Activated T-cell treated with anti-CD3 and anti-CD28 coated beads, Interleukin-2, amount 50 U/mL, for 24 hours (primary cell): ENCODE measurements around the gene MANBA.
A peak's percentile ranks its signal among the peaks of the same experiment; 100 is the strongest.

Source experiments
- DNase-seq: peaks from one replicate; pipeline ENCODE4 v3.0.0-alpha.2; 2020
- H3K27ac Mint-ChIP-seq: 2 replicates; pipeline ENCODE4 v1.8.0; 2020; ENCODE audit warnings: mild to moderate bottlenecking, mixed read lengths
- H3K27me3 Mint-ChIP-seq: 2 replicates; pipeline ENCODE4 v1.8.0; 2020; ENCODE audit warnings: mixed read lengths
- H3K36me3 Mint-ChIP-seq: 2 replicates; pipeline ENCODE4 v1.8.0; 2020; ENCODE audit warnings: low read depth, mixed read lengths
- H3K4me1 Mint-ChIP-seq: 2 replicates; pipeline ENCODE4 v1.8.0; 2020; ENCODE audit warnings: low read depth, mixed read lengths
- H3K4me3 Mint-ChIP-seq: 2 replicates; pipeline ENCODE4 v1.8.0; 2020; ENCODE audit warnings: mild to moderate bottlenecking, moderate library complexity, mixed read lengths
- H3K9me3 Mint-ChIP-seq: 2 replicates; pipeline ENCODE4 v1.8.0; 2020; ENCODE audit warnings: mixed read lengths

The MANBA gene

DNA sequence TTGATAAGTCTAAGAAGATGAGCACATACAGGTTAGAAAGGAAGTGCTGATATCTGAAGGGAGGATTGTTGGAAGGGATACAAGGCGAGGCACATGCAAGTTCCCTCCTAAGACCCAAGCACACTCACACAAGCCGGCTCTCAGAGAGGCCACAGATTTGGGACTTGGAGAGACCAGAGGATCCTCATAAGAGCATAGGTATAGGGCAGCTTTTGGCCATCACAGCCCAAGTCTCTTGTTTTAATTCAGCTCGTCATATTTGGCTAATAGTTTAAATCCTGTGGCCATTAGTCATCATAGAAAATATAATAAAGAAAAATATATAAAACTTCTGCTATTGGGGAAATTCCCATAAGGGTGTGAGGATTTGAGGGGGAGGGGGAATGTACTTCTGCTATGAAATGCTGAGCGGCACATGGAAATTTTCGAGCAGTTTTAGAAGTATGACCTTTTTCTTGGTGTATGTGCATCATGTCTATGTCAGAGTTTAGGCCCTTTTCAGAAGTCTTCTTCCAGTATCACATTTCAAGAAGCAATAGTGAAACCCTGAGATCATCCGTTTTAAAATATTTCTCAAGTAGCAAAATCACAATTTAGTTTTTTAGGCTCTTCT lies 161.9 kb downstream of the MANBA start:
- Mint-ChIP-seq H3K4me1 (peaks cover 78% of the 10 kb centered on the region), H3K27ac (peak overlapping the region; percentile 94), H3K27me3 (no peaks in the 10 kb centered on the region), H3K9me3 (no peaks in the 10 kb centered on the region), H3K4me3 (peak overlapping the region; percentile 31), H3K36me3 (peaks cover 94% of the 10 kb centered on the region)
- DNase-seq = no peak

DNA sequence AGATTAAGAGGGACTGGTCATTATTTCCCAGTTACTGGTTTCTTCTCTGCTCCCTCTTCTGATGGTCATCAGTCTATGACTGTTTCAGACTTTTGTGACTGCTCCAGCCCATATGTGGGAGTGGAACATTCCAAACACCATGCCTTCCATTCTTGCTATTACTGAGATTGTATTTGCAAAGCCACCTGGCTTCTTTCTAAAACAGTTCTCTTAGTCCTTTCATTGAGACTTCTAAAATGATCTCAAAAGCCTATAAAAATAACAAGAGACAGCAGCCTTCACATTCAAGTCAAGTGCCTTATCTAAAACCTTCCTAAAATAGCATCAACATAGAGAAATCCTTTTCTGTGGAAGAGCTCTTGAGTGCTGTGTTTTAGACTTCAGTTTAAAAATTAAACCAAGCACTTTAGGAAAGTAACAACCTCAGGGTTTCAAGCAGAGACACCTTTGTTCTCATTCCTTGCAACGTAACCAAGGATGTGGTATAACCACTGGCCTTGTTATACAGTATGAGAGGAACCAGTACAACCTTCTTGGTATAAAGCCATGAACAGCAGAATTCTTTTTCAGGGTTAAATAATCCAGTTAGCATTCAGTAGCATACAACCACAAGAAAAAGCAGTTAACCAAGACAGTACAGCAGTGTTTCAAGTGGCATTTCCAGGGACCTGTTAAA lies 162.5 kb downstream of the MANBA start:
- H3K9me3 Mint-ChIP-seq = no peaks in the 10 kb centered on the region
- DNase-seq = no peak
- H3K4me1 Mint-ChIP-seq = peaks cover 78% of the 10 kb centered on the region
- H3K27ac Mint-ChIP-seq = peak overlapping the region; percentile 94
- H3K36me3 Mint-ChIP-seq = peaks cover 92% of the 10 kb centered on the region
- no peaks in the 10 kb centered on the region for H3K27me3 Mint-ChIP-seq
- peak overlapping the region; percentile 31 for H3K4me3 Mint-ChIP-seq

DNA sequence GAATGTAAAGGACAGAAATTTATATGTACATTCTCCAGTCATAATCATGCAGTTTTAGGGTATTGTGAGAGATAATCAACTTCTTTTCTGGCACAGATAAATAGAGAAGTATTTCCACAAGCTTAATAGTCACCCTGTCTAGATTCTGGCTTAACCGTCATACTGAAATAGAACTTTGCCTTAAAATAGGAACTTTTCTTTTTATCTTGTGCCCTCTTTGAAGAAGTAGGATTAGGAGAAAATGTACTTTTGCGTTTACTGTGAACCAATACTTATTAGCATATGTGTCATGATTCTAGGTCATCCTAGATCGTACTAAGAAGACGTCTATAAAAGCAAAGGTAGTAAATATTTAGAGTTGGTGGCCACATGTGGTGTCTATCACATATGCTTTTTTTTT lies 164.2 kb downstream of the MANBA start:
- H3K27me3 Mint-ChIP-seq = no peaks in the 10 kb centered on the region
- no peak for DNase-seq
- no peak overlapping the region for H3K4me3 Mint-ChIP-seq
- H3K4me1 Mint-ChIP-seq = peaks cover 90% of the 10 kb centered on the region
- H3K9me3 Mint-ChIP-seq = no peaks in the 10 kb centered on the region
- peak overlapping the region; percentile 82 for H3K27ac Mint-ChIP-seq
- peaks cover 95% of the 10 kb centered on the region for H3K36me3 Mint-ChIP-seq

DNA sequence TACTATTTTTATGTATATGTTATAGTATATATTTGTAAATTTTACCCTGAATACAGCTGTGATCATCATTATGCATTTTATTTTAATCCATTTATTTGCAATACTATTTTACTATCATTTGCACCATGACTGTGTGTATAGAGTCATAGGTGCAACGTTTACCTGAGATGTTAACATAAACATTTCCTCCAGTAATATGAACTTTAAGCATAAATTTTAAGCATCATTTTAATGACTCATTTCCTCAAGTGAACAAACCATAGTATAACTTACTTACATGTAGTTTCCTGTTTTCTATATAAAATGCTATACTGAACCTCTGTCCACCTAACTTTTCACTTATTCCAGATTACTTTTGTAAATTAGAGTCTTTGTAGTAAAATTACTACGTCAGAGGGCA lies 166.8 kb downstream of the MANBA start:
- H3K36me3 Mint-ChIP-seq = peaks cover 96% of the 10 kb centered on the region
- no peaks in the 10 kb centered on the region for H3K9me3 Mint-ChIP-seq
- no peaks in the 10 kb centered on the region for H3K27me3 Mint-ChIP-seq
- no peak overlapping the region for H3K4me3 Mint-ChIP-seq
- H3K4me1 Mint-ChIP-seq = peaks cover 94% of the 10 kb centered on the region
- DNase-seq = no peak
- H3K27ac Mint-ChIP-seq = peak overlapping the region; percentile 69

DNA sequence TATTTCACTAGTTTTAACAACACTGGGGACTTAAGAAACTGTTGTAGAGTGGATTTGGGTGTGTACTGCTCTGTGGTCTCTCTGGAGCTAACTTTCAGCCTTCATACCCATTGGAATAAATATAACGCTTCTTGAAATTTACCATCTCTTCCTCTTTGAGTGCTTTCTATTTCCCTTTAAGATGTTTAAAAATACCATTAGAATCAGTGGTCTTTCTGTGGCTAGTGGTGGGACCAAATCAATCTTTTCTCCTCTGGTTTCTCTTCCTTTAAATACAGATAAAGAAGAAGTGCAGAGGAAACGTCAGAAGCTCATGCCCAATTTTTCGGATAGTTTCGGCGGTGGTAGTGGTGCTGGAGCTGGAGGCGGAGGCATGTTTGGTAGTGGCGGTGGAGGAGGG lies 167.6 kb downstream of the MANBA start:
- no peaks in the 10 kb centered on the region for H3K9me3 Mint-ChIP-seq
- H3K4me3 Mint-ChIP-seq = no peak overlapping the region
- peaks cover 92% of the 10 kb centered on the region for H3K4me1 Mint-ChIP-seq
- no peaks in the 10 kb centered on the region for H3K27me3 Mint-ChIP-seq
- no peak for DNase-seq
- peaks cover 98% of the 10 kb centered on the region for H3K36me3 Mint-ChIP-seq
- H3K27ac Mint-ChIP-seq = peak overlapping the region; percentile 72

DNA sequence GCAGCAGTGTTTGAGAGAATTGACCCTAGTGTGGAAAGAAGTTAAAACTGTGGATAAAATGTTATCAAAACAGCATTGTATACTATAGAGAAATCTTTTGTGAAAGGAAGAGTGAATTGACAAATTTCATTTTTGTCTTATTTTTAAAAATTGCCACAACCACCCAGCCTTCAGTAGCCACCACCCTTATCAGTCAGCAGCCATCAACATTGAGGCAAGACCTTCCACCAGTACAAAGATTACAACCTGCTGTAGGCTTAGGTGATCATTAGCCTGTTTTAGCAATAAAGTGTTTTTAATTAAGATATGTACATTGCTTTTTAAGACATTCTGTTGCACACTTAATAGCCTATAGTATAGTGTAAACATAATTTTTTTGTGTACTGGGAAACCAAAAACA lies 168.5 kb downstream of the MANBA start:
- H3K27ac Mint-ChIP-seq = peak overlapping the region; percentile 72
- peaks cover 98% of the 10 kb centered on the region for H3K36me3 Mint-ChIP-seq
- no peaks in the 10 kb centered on the region for H3K9me3 Mint-ChIP-seq
- H3K4me1 Mint-ChIP-seq = peaks cover 92% of the 10 kb centered on the region
- no peak for DNase-seq
- H3K4me3 Mint-ChIP-seq = no peak overlapping the region
- H3K27me3 Mint-ChIP-seq = no peaks in the 10 kb centered on the region

DNA sequence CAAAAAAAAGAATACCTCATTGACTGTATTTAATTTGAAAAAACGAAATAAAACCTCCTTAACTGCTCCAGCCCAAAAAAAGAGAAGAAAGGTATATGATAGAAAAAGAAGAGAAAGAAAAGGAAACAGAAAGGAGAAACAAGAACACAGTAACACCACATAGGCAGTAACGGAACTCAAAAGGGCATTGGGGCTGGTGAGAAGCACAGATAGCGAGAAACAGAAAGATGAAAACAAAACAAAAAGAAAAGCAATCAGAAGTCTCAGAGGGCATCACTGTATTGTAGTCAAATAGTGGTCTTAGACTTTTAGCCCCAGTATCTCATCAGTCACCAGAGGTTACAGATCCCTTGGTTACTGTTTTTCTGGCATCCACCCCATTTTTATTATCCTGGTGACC lies 171.0 kb downstream of the MANBA start:
- H3K4me3 Mint-ChIP-seq = no peak overlapping the region
- peak overlapping the region; percentile 34 for H3K27ac Mint-ChIP-seq
- H3K36me3 Mint-ChIP-seq = peaks cover 98% of the 10 kb centered on the region
- H3K27me3 Mint-ChIP-seq = no peaks in the 10 kb centered on the region
- DNase-seq = no peak
- H3K4me1 Mint-ChIP-seq = peaks cover 95% of the 10 kb centered on the region
- no peaks in the 10 kb centered on the region for H3K9me3 Mint-ChIP-seq

DNA sequence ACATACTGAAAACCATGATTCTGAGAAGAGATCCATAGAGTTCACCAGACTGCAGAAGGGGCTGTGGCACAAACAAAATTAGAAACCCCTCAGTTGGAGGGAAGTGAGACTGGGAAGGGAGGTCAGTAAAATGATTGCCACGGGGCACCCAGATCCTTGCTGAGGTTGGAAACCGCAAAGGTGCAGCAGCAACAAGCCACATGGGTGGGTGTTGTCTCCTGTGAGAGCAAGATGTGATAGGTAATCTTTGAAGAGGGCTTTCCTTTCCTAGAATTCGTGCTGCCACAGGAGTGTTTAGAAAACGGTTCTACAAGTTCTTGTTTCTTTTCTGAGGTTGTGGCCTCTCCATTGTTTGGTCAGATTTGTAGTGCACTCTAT lies 174.1 kb downstream of the MANBA start:
- H3K4me1 Mint-ChIP-seq = peaks cover 88% of the 10 kb centered on the region
- no peaks in the 10 kb centered on the region for H3K9me3 Mint-ChIP-seq
- DNase-seq = no peak
- H3K4me3 Mint-ChIP-seq = peak overlapping the region; percentile 9
- peaks cover 100% of the 10 kb centered on the region for H3K36me3 Mint-ChIP-seq
- H3K27me3 Mint-ChIP-seq = no peaks in the 10 kb centered on the region
- H3K27ac Mint-ChIP-seq = peak overlapping the region; percentile 93

DNA sequence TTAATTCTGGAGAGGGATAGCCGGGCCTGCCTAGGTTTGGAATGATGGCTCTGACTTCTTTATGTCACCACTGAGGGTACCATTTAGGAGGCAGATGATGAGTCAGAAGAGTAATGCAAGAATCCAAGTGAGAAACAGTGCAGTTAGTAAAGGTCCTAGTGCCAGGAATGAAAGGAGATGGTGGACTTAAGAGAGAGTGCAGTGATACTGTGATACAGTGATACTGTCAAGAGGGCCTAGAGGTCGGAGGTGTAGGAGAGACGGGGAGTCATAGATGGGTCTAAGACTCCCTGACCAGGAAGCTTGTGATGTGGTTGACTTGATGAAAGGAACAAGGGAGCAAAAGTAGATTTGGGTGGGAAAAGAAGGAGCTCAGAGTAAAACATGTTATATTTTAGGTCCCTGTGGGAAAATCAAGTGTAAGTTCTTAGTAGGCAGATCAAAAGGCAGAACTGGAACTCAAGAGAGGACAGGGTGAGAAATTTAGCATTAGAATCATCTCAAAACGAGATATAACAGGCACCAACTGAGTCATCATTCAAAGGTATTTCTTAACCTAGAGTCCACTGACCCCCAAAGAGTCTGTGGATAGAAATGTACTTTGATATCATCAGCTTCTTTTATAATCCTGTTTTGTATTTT lies 174.6 kb downstream of the MANBA start:
- peak overlapping the region; percentile 44 for H3K4me3 Mint-ChIP-seq
- peaks cover 86% of the 10 kb centered on the region for H3K4me1 Mint-ChIP-seq

DNA sequence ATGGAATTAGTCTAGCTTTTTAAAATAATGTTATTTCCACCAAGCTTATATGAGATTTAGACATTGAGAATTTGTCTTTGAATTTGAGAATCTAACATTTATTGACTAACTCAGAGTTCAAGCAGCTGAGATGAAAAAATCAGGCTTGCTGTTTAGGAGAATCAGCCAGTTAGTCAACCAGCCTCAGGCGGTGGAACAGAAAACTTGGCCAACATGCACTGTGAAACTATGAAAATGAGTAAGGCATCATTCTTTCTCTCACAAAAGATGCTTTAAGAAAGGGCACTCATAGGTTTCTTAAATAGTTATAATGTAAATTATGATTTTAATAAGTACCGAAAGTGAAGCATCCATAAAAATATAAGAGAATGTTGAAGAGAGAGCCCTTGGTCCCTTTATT lies 175.4 kb downstream of the MANBA start:
- no peaks in the 10 kb centered on the region for H3K9me3 Mint-ChIP-seq
- H3K27me3 Mint-ChIP-seq = no peaks in the 10 kb centered on the region
- H3K36me3 Mint-ChIP-seq = peaks cover 100% of the 10 kb centered on the region
- peak overlapping the region; percentile 93 for H3K27ac Mint-ChIP-seq
- H3K4me1 Mint-ChIP-seq = peaks cover 84% of the 10 kb centered on the region
- peak overlapping the region; percentile 44 for H3K4me3 Mint-ChIP-seq
- no peak for DNase-seq

More for the DNA sequence above, 174.6 kb downstream of the MANBA start:
- Mint-ChIP-seq H3K9me3 (no peaks in the 10 kb centered on the region), H3K27me3 (no peaks in the 10 kb centered on the region), H3K27ac (peak overlapping the region; percentile 93), H3K36me3 (peaks cover 100% of the 10 kb centered on the region)
- no peak for DNase-seq

DNA sequence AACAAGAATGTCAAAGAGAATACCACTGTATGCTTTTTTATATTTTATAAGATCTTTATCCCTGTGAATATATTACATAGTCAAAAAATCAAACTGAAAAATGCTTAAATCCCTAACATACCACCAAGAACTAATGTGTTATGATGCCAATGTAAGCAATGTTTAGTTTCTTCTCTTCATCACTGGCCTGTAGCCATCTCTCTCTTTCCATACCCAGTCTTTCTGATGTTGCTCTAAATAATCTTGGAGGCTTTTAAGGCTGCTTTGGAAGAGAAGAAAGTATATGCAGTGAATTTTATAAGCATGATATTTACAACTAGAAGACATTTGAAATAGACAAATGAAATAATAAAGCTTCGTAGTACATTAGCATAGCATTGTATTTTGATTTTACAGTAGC lies 176.7 kb downstream of the MANBA start:
- Mint-ChIP-seq H3K27me3 (no peaks in the 10 kb centered on the region), H3K27ac (peak overlapping the region; percentile 74), H3K36me3 (peaks cover 99% of the 10 kb centered on the region), H3K4me1 (peaks cover 84% of the 10 kb centered on the region), H3K9me3 (no peaks in the 10 kb centered on the region), H3K4me3 (no peak overlapping the region)
- no peak for DNase-seq
